ENCODE data around the gene ARHGEF18. TPM values are rescaled to one million over a fixed set of nuclear protein-coding genes. Genes with fewer than 3 reads are reported as not detected.
"Not testable (repeated sequence)": the region's sequence is repeated elsewhere in the genome, so short reads cannot be mapped to it uniquely, and the experiment has no call there.

The ARHGEF18 gene
- total RNA-seq: 29.3 and 30.5 TPM in 2 replicates

DNA sequence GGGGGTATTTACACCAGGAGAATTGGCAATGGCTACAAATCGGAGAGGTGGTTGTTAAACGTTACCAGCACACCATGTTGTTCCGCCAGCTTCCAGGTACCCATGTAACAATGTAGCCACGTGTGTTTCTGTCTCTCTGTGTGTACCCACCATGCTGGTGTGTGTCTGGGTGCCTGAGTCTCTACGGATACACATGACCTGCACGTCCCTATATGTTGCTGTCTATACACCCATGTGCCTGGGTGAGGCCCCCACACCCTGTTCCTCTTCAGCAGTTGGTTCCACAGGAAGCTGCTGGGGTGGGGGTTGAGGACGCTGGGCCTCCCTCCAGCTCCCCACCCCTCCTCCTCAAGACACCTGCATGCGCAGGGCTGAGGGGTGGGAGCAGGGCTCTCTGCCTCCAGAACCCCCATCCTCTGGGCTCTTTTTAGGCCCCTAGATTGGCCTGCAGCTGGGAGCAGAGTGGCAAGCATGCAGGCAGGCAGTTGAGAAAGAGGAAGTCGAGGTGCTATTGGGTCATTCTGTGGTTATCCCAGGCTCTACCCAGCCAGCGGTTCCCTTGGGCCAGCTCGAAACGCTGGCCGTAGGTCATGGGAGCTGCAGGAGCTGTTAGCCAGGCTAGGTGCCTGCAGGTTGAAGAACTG is at the start of gene ARHGEF18:
ARHGEF18 (plus strand) TSS at position 351 of the 644 bp plus-strand sequence. CDS start 13,954 bp downstream, outside the sequence.
- intact Hi-C loops (cut with micrococcal nuclease): no loop called here
- H3K27ac Mint-ChIP-seq: peak within 1 kb of the TSS; percentile 78
- H3K4me3 Mint-ChIP-seq: peak within 1 kb of the TSS; percentile 87
- DNase-seq (ENCODE audit: low spot score): no peak
- no peaks in the 10 kb centered on the region for H3K27me3 Mint-ChIP-seq (ENCODE audit: insufficient read depth)
- H3K9me3 Mint-ChIP-seq: peaks cover 6% of the 10 kb centered on the region
- peaks cover 8% of the 10 kb centered on the region for H3K36me3 Mint-ChIP-seq (ENCODE audit: low read depth)
- H3K4me1 Mint-ChIP-seq (ENCODE audit: low read depth): peaks cover 61% of the 10 kb centered on the region

GRCh38 chr19:7301525-7301924 is 47.2 kb upstream of the ARHGEF18 start:
- no peak overlapping the region for H3K4me3 Mint-ChIP-seq
- no peaks in the 10 kb centered on the region for H3K9me3 Mint-ChIP-seq
- intact Hi-C loops (cut with micrococcal nuclease): no loop called here
- no peaks in the 10 kb centered on the region for H3K36me3 Mint-ChIP-seq (ENCODE audit: low read depth)
- peaks cover 12% of the 10 kb centered on the region for H3K27me3 Mint-ChIP-seq (ENCODE audit: insufficient read depth)
- H3K27ac Mint-ChIP-seq: no peak overlapping the region
- H3K4me1 Mint-ChIP-seq (ENCODE audit: low read depth): no peaks in the 10 kb centered on the region
- DNase-seq (ENCODE audit: low spot score): no peak

DNA sequence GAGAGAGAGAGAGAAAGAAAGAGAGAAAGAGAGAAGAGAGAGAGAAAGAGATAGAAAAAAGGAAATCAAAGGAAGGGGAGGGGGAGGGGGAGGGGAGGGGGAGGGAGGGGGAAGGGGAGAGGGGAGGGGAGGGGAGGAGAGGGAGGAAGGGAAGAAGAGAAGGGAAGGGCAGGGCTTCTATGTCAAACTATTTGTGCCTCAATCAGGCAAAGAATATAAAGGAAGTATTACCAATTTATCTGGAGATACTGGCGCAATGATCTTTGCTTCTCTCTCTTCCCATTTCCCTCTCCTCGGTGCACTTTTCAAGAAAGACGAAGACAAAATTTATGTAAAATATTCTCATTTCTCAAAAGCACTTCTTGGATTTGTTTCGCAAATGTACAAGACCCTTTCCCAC is 45.3 kb upstream of the ARHGEF18 start:
- H3K27ac Mint-ChIP-seq: no peak overlapping the region
- H3K36me3 Mint-ChIP-seq (ENCODE audit: low read depth): no peaks in the 10 kb centered on the region
- H3K4me3 Mint-ChIP-seq: no peak overlapping the region
- no peaks in the 10 kb centered on the region for H3K4me1 Mint-ChIP-seq (ENCODE audit: low read depth)
- DNase-seq (ENCODE audit: low spot score): no peak
- intact Hi-C loops (cut with micrococcal nuclease): no loop called here
- no peaks in the 10 kb centered on the region for H3K9me3 Mint-ChIP-seq
- H3K27me3 Mint-ChIP-seq (ENCODE audit: insufficient read depth): peaks cover 4% of the 10 kb centered on the region

DNA sequence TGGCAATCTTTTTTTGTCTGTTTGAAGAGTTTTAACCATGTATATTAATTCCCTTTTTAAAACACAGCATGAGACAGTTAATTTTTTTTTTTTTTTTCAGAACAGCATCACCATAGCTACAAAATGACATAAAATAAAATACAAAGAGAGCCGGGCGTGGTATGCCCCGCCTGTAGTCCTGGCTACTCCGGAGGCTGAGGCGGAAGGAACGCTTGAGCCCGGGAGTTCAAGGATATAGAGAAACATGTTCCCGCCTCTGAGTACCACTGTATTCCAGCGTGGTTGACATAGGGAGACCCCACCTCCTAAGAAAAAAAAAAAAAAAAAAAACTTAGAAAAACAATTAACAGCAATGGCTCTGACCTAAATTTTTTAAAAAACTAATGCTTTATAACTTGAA is 44.5 kb upstream of the ARHGEF18 start:
- Mint-ChIP-seq H3K9me3 (no peaks in the 10 kb centered on the region), H3K4me3 (no peak overlapping the region), H3K36me3 (ENCODE audit: low read depth) (no peaks in the 10 kb centered on the region), H3K4me1 (ENCODE audit: low read depth) (no peaks in the 10 kb centered on the region), H3K27ac (no peak overlapping the region), H3K27me3 (ENCODE audit: insufficient read depth) (peaks cover 3% of the 10 kb centered on the region)
- no peak for DNase-seq (ENCODE audit: low spot score)
- intact Hi-C loops (cut with micrococcal nuclease): no loop called here

GRCh38 chr19:7307590-7308218 is 41.0 kb upstream of the ARHGEF18 start:
- no peak overlapping the region for H3K4me3 Mint-ChIP-seq
- no peaks in the 10 kb centered on the region for H3K36me3 Mint-ChIP-seq (ENCODE audit: low read depth)
- H3K4me1 Mint-ChIP-seq (ENCODE audit: low read depth): no peaks in the 10 kb centered on the region
- intact Hi-C loops (cut with micrococcal nuclease): no loop called here
- no peak for DNase-seq (ENCODE audit: low spot score)
- no peak overlapping the region for H3K27ac Mint-ChIP-seq
- no peaks in the 10 kb centered on the region for H3K9me3 Mint-ChIP-seq
- no peaks in the 10 kb centered on the region for H3K27me3 Mint-ChIP-seq (ENCODE audit: insufficient read depth)

GRCh38 chr19:7308327-7308726 is 40.4 kb upstream of the ARHGEF18 start:
- H3K9me3 Mint-ChIP-seq; H3K4me1 Mint-ChIP-seq (ENCODE audit: low read depth); H3K4me3 Mint-ChIP-seq; H3K27me3 Mint-ChIP-seq (ENCODE audit: insufficient read depth); intact Hi-C loops (cut with micrococcal nuclease); DNase-seq (ENCODE audit: low spot score); H3K27ac Mint-ChIP-seq; H3K36me3 Mint-ChIP-seq (ENCODE audit: low read depth): not testable (repeated sequence)

DNA sequence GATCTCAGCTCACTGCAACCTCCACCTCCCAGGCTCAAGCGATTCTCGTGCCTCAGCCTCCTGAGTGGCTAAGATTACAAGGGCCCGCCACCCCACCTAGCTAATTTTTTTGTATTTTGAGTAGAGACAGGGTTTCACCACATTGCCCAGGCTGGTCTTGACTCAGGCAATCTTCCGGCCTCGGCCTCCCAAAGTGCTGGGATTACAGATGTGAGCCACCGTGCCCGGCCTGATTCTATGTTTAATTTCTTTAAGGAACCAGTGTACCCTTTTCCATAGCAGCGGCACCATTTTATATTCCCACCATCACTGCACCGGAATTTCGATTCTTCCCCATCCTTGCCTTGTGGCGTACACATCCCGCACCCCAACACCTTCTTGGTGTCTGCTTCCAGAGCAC is 36.8 kb upstream of the ARHGEF18 start:
- Mint-ChIP-seq H3K36me3 (ENCODE audit: low read depth) (no peaks in the 10 kb centered on the region), H3K9me3 (no peaks in the 10 kb centered on the region), H3K27ac (no peak overlapping the region), H3K4me1 (ENCODE audit: low read depth) (no peaks in the 10 kb centered on the region), H3K4me3 (no peak overlapping the region), H3K27me3 (ENCODE audit: insufficient read depth) (no peaks in the 10 kb centered on the region)
- no peak for DNase-seq (ENCODE audit: low spot score)
- intact Hi-C loops (cut with micrococcal nuclease): no loop called here

DNA sequence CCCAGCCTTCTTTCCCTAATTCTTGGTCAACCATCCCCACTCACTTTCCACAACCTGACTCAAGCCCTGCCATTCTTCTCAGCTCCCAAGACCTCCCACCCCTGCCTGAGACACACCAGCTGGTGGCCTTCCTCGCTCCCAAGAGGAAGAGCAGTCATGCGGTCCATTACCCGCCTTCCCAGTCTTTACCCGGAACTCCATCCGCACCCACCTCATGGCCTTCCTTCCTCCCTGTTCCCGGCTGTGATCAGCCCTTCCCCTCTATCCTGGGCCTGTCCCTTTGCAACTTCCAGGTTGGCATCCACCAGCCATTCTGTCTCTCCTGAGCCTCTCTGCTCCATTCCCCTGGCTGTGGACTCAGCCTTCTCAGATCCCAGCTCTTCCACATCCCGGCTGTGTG is 35.9 kb upstream of the ARHGEF18 start:
- no peak for DNase-seq (ENCODE audit: low spot score)
- Mint-ChIP-seq H3K36me3 (ENCODE audit: low read depth) (no peaks in the 10 kb centered on the region), H3K4me3 (no peak overlapping the region), H3K27me3 (ENCODE audit: insufficient read depth) (no peaks in the 10 kb centered on the region), H3K9me3 (peaks cover 2% of the 10 kb centered on the region), H3K4me1 (ENCODE audit: low read depth) (no peaks in the 10 kb centered on the region), H3K27ac (no peak overlapping the region)
- intact Hi-C loops (cut with micrococcal nuclease): no loop called here

DNA sequence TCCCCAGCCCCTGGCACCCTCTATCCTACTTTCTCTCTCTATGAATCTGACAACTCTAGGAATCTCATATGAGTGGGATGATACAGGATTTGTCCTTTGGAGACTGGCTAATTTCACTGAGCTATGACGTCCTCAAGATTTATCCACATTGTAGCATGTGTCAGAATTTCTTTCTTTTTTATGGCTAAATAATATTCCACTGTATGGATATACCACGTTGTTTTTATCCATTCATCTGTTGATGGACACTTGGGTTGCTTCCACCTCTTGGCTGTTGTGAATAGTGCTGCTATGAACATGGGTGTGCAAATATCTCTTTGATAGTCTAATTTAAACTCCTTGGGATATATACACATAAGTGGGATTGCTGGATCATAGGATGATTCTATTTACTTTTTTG is 30.6 kb upstream of the ARHGEF18 start:
- DNase-seq (ENCODE audit: low spot score): no peak
- no peaks in the 10 kb centered on the region for H3K4me1 Mint-ChIP-seq (ENCODE audit: low read depth)
- H3K36me3 Mint-ChIP-seq (ENCODE audit: low read depth): no peaks in the 10 kb centered on the region
- peaks cover 8% of the 10 kb centered on the region for H3K9me3 Mint-ChIP-seq
- intact Hi-C loops (cut with micrococcal nuclease): no loop called here
- no peak overlapping the region for H3K4me3 Mint-ChIP-seq
- no peaks in the 10 kb centered on the region for H3K27me3 Mint-ChIP-seq (ENCODE audit: insufficient read depth)
- H3K27ac Mint-ChIP-seq: no peak overlapping the region

- no peak for DNase-seq (ENCODE audit: low spot score)
- peak overlapping the region; percentile 16 for H3K27ac Mint-ChIP-seq
- H3K27me3 Mint-ChIP-seq (ENCODE audit: insufficient read depth): no peaks in the 10 kb centered on the region
- no peaks in the 10 kb centered on the region for H3K36me3 Mint-ChIP-seq (ENCODE audit: low read depth)
- no peaks in the 10 kb centered on the region for H3K9me3 Mint-ChIP-seq
- no peaks in the 10 kb centered on the region for H3K4me1 Mint-ChIP-seq (ENCODE audit: low read depth)
- intact Hi-C loops (cut with micrococcal nuclease): loop anchor here (1.0 kb wide), 1 partner anchor 177 kb away; no protein-coding TSS in a partner anchor
- no peak overlapping the region for H3K4me3 Mint-ChIP-seq
Observed at GRCh38 chr19:7326105-7326877, 22.4 kb upstream of the ARHGEF18 start.

GRCh38 chr19:7327802-7328201 is 20.9 kb upstream of the ARHGEF18 start:
- intact Hi-C loops (cut with micrococcal nuclease): no loop called here
- no peaks in the 10 kb centered on the region for H3K27me3 Mint-ChIP-seq (ENCODE audit: insufficient read depth)

GRCh38 chr19:7328647-7329046 is 20.1 kb upstream of the ARHGEF18 start:
- Mint-ChIP-seq H3K4me1 (ENCODE audit: low read depth) (no peaks in the 10 kb centered on the region), H3K27me3 (ENCODE audit: insufficient read depth) (no peaks in the 10 kb centered on the region), H3K36me3 (ENCODE audit: low read depth) (no peaks in the 10 kb centered on the region), H3K27ac (no peak overlapping the region), H3K9me3 (no peaks in the 10 kb centered on the region), H3K4me3 (no peak overlapping the region)
- no peak for DNase-seq (ENCODE audit: low spot score)
- intact Hi-C loops (cut with micrococcal nuclease): no loop called here

More at GRCh38 chr19:7327802-7328201, 20.9 kb upstream of the ARHGEF18 start:
- H3K27ac Mint-ChIP-seq: no peak overlapping the region
- H3K4me1 Mint-ChIP-seq (ENCODE audit: low read depth): no peaks in the 10 kb centered on the region
- no peaks in the 10 kb centered on the region for H3K9me3 Mint-ChIP-seq
- H3K4me3 Mint-ChIP-seq: no peak overlapping the region
- no peak for DNase-seq (ENCODE audit: low spot score)
- H3K36me3 Mint-ChIP-seq (ENCODE audit: low read depth): no peaks in the 10 kb centered on the region

GRCh38 chr19:7331446-7331845 is 17.3 kb upstream of the ARHGEF18 start:
- Mint-ChIP-seq H3K27ac (no peak overlapping the region), H3K4me3 (no peak overlapping the region), H3K4me1 (ENCODE audit: low read depth) (no peaks in the 10 kb centered on the region), H3K27me3 (ENCODE audit: insufficient read depth) (peaks cover 4% of the 10 kb centered on the region), H3K9me3 (no peaks in the 10 kb centered on the region), H3K36me3 (ENCODE audit: low read depth) (no peaks in the 10 kb centered on the region)
- intact Hi-C loops (cut with micrococcal nuclease): no loop called here
- no peak for DNase-seq (ENCODE audit: low spot score)

Data from activated T-helper 1 cell treated with anti-CD3 and anti-CD28 coated beads, Interleukin-12 subunit alpha, Interleukin-12 subunit beta, Interleukin-2, Interleukin-4 antibody, amounts not matched to agents 30 ng/mL and 10 ng/mL and 1 ng/mL, durations not matched to agents 14 hours and 24 hours and 36 hours (primary cell).